NCI-H748 treated with DMSO at 0.1 percent for 48 hours (cell line): ENCODE results near the gene MTARC1.

Experiments used
- DNase-seq: peaks from one replicate; lab custom pipeline; 2025; lab: John Stamatoyannopoulos, UW

MTARC1 gene

GRCh38 chr1:220786337-220787068, at the start of gene MTARC1:
MTARC1 (plus strand) TSS chr1:220786913; CDS start chr1:220786945, 32 bp downstream.
- DNase-seq: peak; percentile 54

GRCh38 chr1:220741349-220741748, 45.4 kb upstream of the MTARC1 start:
- DNase-seq: no peak

- no peak for DNase-seq
These were observed 44.9 kb upstream of the MTARC1 start for GRCh38 chr1:220741825-220742224.

GRCh38 chr1:220742520-220742919, 44.2 kb upstream of the MTARC1 start:
- DNase-seq: no peak

GRCh38 chr1:220746851-220747250, 39.9 kb upstream of the MTARC1 start:
- no peak for DNase-seq

GRCh38 chr1:220747437-220748088, 39.1 kb upstream of the MTARC1 start:
- DNase-seq: no peak

GRCh38 chr1:220748089-220748934, 38.4 kb upstream of the MTARC1 start, which contains the start of gene MTARC2:
MTARC2 (plus strand) TSS chr1:220748322; CDS start chr1:220748532, 210 bp downstream.
- DNase-seq: peak; percentile 63

GRCh38 chr1:220748936-220749335, 37.8 kb upstream of the MTARC1 start:
- no peak for DNase-seq

GRCh38 chr1:220750131-220750515, 36.6 kb upstream of the MTARC1 start:
- DNase-seq: no peak

GRCh38 chr1:220751111-220751510, 35.6 kb upstream of the MTARC1 start:
- no peak for DNase-seq

GRCh38 chr1:220754212-220754917, 32.3 kb upstream of the MTARC1 start:
- no peak for DNase-seq

GRCh38 chr1:220754918-220755295, 31.8 kb upstream of the MTARC1 start:
- DNase-seq: no peak

- no peak for DNase-seq
These were observed 31.4 kb upstream of the MTARC1 start for GRCh38 chr1:220755309-220755708.

- no peak for DNase-seq
These were observed 29.3 kb upstream of the MTARC1 start for GRCh38 chr1:220757441-220757840.

- no peak for DNase-seq
These were observed 27.6 kb upstream of the MTARC1 start for GRCh38 chr1:220759147-220759546.

GRCh38 chr1:220761688-220762427, 24.9 kb upstream of the MTARC1 start:
- no peak for DNase-seq

GRCh38 chr1:220764757-220765156, 22.0 kb upstream of the MTARC1 start:
- no peak for DNase-seq

GRCh38 chr1:220767312-220768125, 19.2 kb upstream of the MTARC1 start:
- DNase-seq: no peak

GRCh38 chr1:220768126-220768601, 18.5 kb upstream of the MTARC1 start:
- no peak for DNase-seq

GRCh38 chr1:220769205-220769604, 17.5 kb upstream of the MTARC1 start:
- DNase-seq: no peak
